ENCODE data around the gene PLOD3.

DNA sequence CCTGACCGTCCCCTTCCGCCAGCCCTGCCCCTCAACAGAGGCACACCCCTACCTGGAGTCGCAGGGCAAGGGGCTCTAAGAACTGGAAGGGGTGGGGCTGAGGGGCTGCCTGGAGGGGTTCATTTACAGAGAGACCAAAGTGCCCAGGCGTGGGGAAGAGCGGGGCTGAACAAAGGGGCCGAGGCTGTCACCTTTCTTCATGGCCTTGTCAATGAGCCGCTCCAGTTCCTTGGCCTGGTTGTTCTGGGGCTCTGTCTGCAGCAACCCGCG lies 22.5 kb upstream of the PLOD3 start:
- TF ChIP-seq EZH2 (IDR thresholded peaks at IDR 0.05; ENCODE audit: borderline replicate concordance, low read depth, low read length, severe bottlenecking) = no peak
- TF ChIP-seq CTCF (IDR thresholded peaks at IDR 0.05; ENCODE audit: extremely low read depth in 1 of 2, insufficient read depth in 1 of 2, low read depth in 1 of 2, low read length in 2 of 2) = no peak
- no peak for TF ChIP-seq POLR2AphosphoS5 (IDR thresholded peaks at IDR 0.05; ENCODE audit: insufficient read depth, low read depth, low read length)
